Measurements from ENCODE around the gene DPH1.
A peak's percentile ranks its signal among the peaks of the same experiment; 100 is the strongest.
"Not testable (repeated sequence)": the region's sequence is repeated elsewhere in the genome, so short reads cannot be mapped to it uniquely, and the experiment has no call there.

DPH1 gene

DNA sequence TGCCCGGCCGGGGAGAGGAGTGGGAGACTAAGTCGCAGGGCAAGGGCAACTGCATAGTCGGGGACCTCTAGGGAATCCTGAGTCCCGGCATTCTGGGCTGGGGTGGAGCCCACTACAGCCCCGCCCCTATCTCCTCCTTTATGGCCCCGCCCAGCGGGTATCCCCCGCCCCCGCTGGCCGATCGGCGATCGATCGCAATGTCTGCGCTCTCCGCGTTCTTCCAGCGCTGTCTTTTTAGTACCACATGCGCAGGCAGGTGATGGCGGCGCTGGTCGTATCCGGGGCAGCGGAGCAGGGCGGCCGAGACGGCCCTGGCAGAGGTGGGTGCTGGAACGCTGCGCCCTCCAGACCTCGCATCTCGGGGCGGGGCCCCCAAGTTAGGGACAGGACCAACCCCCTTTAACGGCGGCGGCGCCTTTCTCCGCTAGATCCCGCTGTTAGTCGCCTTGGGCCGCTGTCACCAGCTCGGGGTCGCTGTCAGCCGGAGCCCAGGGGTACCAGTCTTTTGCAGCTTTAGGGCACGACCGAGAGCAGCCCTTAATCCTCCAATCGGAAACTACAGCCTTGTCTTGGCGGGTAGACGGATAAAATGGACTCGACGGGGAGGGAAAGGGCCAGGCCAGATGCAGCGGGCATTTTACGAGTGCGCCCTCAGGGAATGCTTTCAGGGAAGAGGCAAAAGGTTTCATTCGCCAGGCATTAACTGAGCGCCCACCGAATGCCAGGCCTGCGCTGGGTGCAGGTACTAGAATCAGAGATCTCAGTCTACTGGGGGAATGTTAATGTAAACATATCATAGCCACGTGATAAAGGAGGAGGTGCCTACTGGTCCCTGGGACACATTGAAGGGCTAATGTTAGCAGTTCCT, at the start of gene DPH1:
DPH1 (plus strand) TSS at position 243 of the 868 bp plus-strand sequence; CDS start at position 260, 17 bp downstream.
- POLR2A ChIA-PET = no interaction called here
- CTCF ChIA-PET = no interaction called here
- peak; percentile 91 for DNase-seq (ENCODE audit: extremely low spot score)
- peak; percentile 41; the same call in 1 of the 2 replicates for TF ChIP-seq CTBP1 (IDR thresholded peaks at IDR 0.05; ENCODE audit: borderline replicate concordance)
- no peak for TF ChIP-seq SP1 (IDR thresholded peaks at IDR 0.05)
- TF ChIP-seq FOXM1 (IDR thresholded peaks at IDR 0.05; ENCODE audit: borderline replicate concordance) = peak; percentile 90
- TF ChIP-seq L3MBTL2 (conservative IDR thresholded peaks at IDR 0.05) = peak; percentile 76

DNA sequence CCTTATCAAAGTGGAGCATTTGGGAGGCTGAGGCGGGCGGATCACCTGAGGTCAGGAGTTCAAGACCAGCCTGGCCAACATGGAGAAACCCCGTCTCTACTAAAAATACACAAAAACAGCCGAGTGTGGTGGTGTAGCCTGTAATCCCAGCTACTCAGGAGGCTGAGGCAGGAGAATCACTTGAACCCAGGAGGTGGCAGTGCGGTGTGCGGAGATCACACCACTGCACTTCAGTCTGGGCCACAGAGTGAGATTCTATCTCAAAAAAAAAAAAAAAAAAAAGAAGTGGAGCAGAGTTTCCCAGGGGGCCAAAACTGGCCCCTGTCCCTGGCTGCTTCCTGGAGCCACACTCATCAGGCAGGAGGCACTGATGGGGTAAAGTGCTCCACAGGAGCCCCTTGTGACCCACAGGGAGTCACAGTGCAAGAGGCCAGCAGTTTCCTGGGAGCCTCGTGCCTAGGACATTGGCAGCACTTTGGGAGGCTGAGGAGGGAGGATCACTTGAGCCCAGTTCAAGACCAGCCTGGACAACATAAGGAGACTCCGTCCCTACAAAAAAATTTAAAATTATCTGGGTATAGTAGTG, 49.2 kb upstream of the DPH1 start:
- no peak for DNase-seq (ENCODE audit: extremely low spot score)
- TF ChIP-seq ZNF384 (IDR thresholded peaks at IDR 0.05) (peak; percentile 46), SP1 (IDR thresholded peaks at IDR 0.05) (no peak), BHLHE40 (IDR thresholded peaks at IDR 0.05; ENCODE audit: borderline replicate concordance) (no peak), HDGF (IDR thresholded peaks at IDR 0.05; ENCODE audit: borderline replicate concordance) (no peak)
- POLR2A ChIA-PET = interaction anchor here (0.6 kb wide), 1 partner anchor 18 kb away, joined by 3 read pairs; no protein-coding TSS in a partner anchor
- CTCF ChIA-PET = interaction anchor here (1.2 kb wide), 1 partner anchor 24 kb away, joined by 3 read pairs; no protein-coding TSS in a partner anchor

DNA sequence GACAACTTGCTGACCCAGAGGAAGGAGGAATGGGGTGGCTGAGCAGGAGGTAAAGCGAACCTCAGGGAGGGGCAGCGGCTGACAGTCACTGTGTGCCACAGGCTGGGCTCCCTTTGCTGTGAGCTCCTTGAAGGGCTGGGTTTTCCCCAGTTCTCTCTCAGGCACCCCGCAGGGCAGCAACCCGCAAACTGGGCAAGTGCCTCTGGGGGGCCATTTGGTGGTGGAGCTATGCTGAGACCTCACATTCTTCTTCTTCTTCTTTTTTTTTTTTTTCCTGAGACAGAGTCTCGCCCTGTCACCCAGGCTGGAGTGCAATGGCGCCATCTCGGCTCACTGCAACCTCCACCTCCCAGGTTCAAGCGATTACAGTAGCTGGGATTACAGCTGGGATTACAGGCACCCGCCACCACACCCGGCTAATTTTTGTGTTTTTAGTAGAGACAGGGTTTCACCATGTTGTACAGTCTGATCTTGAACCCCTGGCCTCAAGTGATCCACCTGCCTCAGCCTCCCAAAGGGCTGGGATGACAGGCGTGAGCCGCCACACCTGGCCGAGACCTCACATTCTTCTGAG, 47.1 kb upstream of the DPH1 start:
- POLR2A ChIA-PET = not testable (repeated sequence)
- CTCF ChIA-PET = interaction anchor here (0.5 to 0.6 kb wide), 2 partner anchors 27 to 74 kb away, joined by 4 to 5 read pairs; no protein-coding TSS in a partner anchor

GRCh38 chr17:1985093-1985492, 44.9 kb upstream of the DPH1 start:
- ChIA-PET POLR2A (no interaction called here), CTCF (interaction anchor here (1.5 kb wide), 1 partner anchor 41 kb away, joined by 3 read pairs; no protein-coding TSS in a partner anchor)
- DNase-seq (ENCODE audit: extremely low spot score) = no peak
- TF ChIP-seq FOXK2 (IDR thresholded peaks at IDR 0.05) (no peak), PKNOX1 (IDR thresholded peaks at IDR 0.05) (no peak), FOXM1 (IDR thresholded peaks at IDR 0.05; ENCODE audit: borderline replicate concordance) (no peak), ARNT (IDR thresholded peaks at IDR 0.05) (no peak), CTBP1 (IDR thresholded peaks at IDR 0.05; ENCODE audit: borderline replicate concordance) (no peak), NFRKB (IDR thresholded peaks at IDR 0.05) (no peak), LEF1 (IDR thresholded peaks at IDR 0.05; ENCODE audit: borderline replicate concordance) (no peak)

More for the DNA sequence above, 47.1 kb upstream of the DPH1 start:
- not testable (repeated sequence) for DNase-seq (ENCODE audit: extremely low spot score)
- TF ChIP-seq ZNF384 (IDR thresholded peaks at IDR 0.05) = peak; percentile 46; the same call in 1 of the 2 replicates

DNA sequence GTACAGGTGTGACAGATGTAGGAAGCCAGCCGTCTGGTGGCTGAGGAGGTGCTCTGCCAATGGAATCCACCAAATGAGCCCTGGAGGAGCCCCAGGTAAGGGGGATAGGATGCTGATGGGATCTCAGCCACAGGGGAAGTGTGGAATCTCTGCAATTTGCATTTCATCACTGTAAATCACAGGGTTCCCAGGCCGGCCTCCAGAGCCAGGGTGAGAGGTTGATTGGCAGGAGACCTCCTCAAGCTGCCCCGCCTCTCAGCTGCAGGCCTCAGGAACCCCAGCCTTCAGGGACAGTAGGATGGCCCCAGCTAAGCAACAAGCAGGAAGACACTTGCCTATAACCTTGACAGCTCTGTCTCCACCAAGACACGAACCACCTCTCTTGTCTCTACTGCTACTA, 44.3 kb upstream of the DPH1 start:
- CTCF ChIA-PET = no interaction called here
- POLR2A ChIA-PET = no interaction called here
- no peak for DNase-seq (ENCODE audit: extremely low spot score)
- peak; percentile 49 for TF ChIP-seq PKNOX1 (IDR thresholded peaks at IDR 0.05)
- no peak for TF ChIP-seq CTBP1 (IDR thresholded peaks at IDR 0.05; ENCODE audit: borderline replicate concordance)
- no peak for TF ChIP-seq BHLHE40 (IDR thresholded peaks at IDR 0.05; ENCODE audit: borderline replicate concordance)

DNA sequence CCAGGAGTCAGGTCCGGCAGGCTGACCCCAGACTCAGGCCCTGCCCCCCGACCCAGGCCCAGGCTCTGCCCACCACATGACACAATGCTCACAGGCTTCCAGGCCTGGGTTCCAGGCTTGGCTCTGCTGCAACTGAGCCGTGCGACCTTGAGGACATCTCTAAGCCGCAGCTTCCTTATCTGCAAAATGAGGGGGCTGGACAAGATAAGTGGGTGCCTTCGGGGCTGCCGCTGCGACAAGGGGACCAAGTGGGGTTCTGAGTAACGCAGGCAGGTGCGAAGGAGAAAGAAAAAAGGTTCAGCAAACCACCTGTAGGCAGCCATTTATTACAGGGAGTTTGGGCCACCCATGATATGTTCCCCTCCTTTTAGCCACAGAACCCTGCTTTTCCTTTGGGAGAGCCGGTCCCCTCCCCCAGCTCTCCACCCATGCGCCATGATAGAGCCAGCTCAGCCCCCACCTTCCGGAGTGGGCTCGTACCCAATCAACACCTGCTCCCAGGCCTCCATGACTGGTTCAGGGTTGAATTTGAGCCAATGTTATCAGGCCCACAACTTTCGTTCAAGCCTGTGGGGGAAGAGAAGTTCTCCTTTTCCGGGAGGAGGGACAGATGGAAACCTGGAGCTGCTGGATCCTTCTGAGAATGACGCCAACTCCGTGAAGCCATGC, 43.0 kb upstream of the DPH1 start:
- no peak for TF ChIP-seq FOXM1 (IDR thresholded peaks at IDR 0.05; ENCODE audit: borderline replicate concordance)
- no peak for TF ChIP-seq SUZ12 (IDR thresholded peaks at IDR 0.05)
- no peak for DNase-seq (ENCODE audit: extremely low spot score)
- ChIA-PET POLR2A (no interaction called here), CTCF (no interaction called here)

GRCh38 chr17:1989135-1989534, 40.8 kb upstream of the DPH1 start:
- TF ChIP-seq SUZ12 (IDR thresholded peaks at IDR 0.05) (no peak), FOXA1 (IDR thresholded peaks at IDR 0.05) (no peak), FOXK2 (IDR thresholded peaks at IDR 0.05) (no peak), PKNOX1 (IDR thresholded peaks at IDR 0.05) (no peak), TARDBP (IDR thresholded peaks at IDR 0.05) (no peak), L3MBTL2 (conservative IDR thresholded peaks at IDR 0.05) (no peak)
- DNase-seq (ENCODE audit: extremely low spot score) = no peak
- CTCF ChIA-PET = no interaction called here
- POLR2A ChIA-PET = no interaction called here

Data from HEK293T (cell line).